ENCODE measurements around the gene UCK2. TPM values are rescaled to one million over a fixed set of nuclear protein-coding genes. Genes with fewer than 3 reads are reported as not detected.

The UCK2 gene
- total RNA-seq, 2 donors from 2014 or later: 55.0 to 57.8 TPM

DNA sequence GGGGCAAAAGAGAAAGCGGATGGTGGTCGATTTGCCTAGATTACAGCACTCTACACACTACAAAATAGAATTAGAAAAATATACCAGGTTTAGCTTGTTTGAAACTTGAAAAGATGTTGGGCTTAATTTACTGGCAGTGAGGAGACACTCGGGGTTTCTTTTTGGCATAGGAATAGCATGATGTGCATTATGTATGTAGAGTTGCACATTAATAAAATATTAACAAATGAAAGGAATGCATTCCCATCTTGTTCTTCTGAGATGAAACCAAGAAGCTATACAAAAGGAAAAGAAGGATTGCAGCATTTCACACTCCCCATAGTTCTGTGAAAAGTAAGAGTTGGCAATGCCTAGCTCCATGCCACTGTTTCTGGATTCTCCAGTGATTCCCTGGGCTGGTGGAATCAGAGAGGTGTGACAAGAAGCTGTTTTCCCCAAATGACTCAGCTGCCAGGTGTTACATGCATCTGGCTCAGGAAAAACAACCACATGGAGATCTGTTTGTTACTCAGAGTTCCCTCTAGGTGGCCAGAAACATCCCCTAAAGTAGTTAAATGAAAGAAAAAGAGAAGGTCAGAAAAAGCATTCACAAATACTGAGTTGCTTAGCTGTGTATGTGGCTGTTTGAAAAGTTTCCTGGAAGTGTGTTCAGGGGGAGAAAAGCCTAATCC is 115.6 kb downstream of the UCK2 start:
- ATAC-seq (no peak), DNase-seq (no peak)
- intact Hi-C loops (cut with DNase I, micrococcal nuclease): no loop called here

DNA sequence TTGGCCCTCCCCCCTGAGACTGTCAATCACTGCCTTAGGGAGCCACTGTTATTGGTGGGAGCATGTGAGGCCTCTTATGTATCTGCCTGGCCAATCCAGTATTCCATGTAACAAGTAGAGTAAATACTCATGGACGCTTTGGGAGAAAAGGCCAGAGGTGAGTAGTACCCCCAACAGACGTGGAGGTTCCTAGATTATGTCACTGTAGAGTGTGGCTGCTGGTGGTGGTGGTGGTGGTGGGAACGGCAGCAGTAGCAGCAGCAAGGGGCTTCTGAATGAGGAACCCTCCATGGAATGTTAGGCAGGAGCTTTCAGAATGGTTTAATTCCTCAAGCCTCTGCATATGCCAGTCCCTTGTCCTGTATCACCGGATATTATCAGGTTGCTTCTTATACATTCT is 118.5 kb downstream of the UCK2 start:
- no peak for DNase-seq
- ATAC-seq: no peak
- intact Hi-C loops (cut with DNase I, micrococcal nuclease): no loop called here

DNA sequence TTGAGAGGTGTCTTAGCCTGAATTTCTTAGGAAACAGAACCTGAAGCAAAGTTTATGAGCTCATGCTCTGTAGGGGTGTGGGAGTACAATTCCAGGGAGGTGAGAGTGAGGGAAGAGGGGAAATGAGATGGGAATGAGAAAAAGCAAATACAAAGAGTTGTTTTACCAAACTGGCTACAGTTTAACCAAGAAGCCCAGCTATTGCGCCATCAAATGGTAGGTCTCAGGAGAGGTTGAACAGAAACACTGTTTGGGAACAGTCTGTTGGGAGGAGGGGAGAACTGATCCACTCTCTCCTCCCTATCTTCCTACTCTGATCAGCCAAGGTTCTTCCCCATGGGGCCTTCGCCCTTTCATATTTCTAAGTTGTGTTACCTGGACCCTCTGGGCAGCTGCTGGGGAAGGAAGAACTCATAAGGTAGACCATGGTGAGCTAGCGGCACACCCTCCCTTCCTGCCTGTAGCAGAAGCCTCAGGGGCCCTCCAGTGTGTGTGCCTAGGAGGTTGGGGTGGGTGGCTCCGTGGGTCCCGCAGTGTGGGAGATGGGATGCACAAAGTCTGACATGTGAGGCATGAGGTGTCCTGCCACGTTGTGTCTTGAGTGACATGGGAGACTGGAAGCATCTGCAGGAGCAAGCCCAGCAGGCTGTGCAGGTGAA is 120.5 kb downstream of the UCK2 start:
- DNase-seq: no peak
- intact Hi-C loops (cut with DNase I, micrococcal nuclease): no loop called here
- no peak for ATAC-seq

DNA sequence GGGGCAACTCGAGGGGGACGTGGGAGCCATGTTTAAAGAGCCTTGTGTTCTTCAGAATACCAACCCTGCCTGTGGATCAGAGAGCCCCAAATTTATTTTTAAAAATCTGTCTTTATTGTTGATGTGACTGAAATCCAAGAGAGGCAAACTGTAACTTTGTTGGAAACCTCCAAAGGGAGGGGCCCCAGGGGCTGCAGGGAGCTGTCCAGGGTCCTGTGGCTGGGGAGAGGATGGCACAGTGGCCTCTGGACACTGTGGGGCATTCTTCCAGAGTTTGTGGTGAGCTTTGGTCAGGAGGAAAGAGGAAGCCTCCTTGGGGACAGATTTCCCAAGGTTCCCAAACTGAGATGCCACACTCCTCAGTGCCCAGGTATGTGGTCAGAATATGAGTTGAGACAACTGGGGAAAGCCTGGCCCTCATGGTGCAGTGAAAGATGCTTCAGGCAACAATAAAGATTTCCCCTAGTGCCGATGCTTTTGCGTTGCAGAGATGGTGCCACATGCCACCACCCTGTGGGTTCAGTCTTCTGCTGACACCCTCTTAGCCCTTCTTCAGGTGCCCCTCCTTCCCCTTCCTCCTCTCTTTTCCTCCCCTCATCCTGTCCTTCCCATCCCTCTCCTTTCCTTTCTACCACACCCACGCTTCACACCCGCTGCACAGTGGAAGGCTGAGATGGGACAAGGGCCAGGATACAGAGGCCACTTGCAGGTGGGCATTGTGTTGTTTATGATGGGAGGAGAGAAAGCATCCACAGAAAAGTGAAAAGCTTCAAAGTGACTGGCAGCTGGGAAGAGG is 122.1 kb downstream of the UCK2 start:
- DNase-seq: no peak

DNA sequence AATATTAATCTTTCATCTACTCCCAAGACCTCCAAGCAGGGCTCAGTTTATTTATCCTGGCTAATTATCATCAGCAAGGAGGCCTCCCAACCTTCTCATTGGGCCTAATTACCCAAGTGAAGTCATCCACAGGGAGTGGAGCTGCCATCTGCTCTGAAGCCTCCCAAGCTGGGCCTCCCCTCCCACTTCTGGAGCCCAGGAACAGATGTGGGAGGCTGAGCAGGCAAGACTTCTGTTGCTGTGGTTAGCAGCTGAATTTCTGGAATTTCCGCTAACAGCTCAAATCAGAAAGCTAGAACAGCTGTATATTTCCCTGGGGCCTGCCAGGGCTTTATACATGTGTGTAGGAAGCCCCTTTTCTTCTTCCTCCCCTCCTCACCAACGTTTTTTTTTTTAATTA is 127.5 kb downstream of the UCK2 start:
- intact Hi-C loops (cut with DNase I, micrococcal nuclease): no loop called here
- DNase-seq: no peak
- ATAC-seq: no peak

More for the DNA sequence above, 122.1 kb downstream of the UCK2 start:
- intact Hi-C loops (cut with DNase I, micrococcal nuclease): no loop called here
- no peak for ATAC-seq

DNA sequence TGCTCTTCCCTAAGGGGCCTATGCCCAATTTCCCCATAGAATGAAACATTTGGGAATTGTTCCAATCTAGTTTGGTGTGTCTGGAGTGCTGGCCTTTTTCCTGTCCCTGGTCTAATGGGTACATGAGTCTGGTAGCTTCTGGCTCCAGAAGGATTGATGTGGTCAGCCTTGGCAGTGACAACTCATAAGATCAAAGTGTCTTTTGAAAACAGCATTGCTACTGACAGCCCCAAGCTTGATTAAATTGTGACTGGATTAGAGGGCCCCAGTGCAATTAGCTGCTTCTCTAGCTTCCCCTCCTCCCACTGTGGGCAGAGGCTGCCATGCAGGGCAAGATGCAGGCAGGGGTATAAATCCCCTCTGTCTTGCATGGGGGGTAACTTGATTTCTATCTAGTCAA is 130.9 kb downstream of the UCK2 start:
- DNase-seq: no peak
- intact Hi-C loops (cut with DNase I, micrococcal nuclease): no loop called here
- ATAC-seq: no peak

DNA sequence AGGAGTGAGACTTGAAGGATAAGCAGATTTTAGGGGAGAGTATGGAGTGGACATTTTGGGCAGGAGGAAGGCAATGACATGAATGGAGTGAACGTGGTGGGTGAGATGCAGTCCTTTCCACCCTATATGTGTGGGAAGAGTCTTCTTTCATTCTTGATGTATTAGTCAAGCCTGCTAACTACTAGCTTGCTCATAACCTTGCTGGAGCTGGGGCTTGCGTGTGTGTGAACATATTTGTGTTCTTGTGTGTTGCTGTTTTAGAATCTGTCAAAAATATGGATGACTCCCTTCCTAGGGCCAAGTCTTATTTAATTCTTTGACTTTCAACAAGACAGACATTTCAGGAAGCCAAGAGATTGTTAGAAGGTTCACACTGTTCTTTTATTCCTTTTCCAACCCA is 132.7 kb downstream of the UCK2 start:
- intact Hi-C loops (cut with DNase I, micrococcal nuclease): no loop called here
- DNase-seq (no peak), ATAC-seq (no peak)

DNA sequence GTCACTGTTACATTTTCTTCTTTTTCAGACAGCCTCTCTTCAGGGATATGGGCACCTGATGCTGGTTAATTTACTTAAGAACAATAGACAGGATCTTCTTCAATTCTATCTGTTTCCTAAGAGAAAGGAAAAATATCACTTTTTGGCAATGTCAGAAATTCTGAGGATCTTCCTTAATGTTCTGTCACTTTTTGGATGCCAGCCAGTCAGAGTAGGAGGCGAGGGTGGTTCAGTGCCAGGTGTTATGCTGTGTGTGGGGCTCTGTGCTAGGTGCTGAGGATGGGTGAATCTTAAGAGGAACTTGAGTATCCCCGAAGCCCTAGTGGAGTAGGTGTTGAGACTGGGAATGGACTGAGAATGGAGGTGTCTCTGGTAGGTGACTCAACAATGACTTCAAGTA is 133.5 kb downstream of the UCK2 start:
- intact Hi-C loops (cut with DNase I, micrococcal nuclease): no loop called here
- no peak for DNase-seq
- ATAC-seq: no peak

Other genes starting within 250 kb of the UCK2 start
- gene MGST3, start 196.4 kb upstream of the UCK2 start, total RNA-seq: 100 to 1,000 TPM; 366 to 451 TPM
- gene ALDH9A1, start 129.1 kb upstream of the UCK2 start, total RNA-seq: 10 to 100 TPM; 63.8 to 65.6 TPM
- 100 to 1,000 TPM; 165 to 216 TPM for gene TMCO1, start 58.7 kb upstream of the UCK2 start, total RNA-seq